Choroid plexus epithelial cell (primary cell): ENCODE measurements around the gene ZNF23.
"Not testable (repeated sequence)": the region's sequence is repeated elsewhere in the genome, so short reads cannot be mapped to it uniquely, and the experiment has no call there.

Experiments used
- DNase-seq: peaks from one replicate; pipeline ENCODE4 v3.0.0-alpha.2; 2010; ENCODE audit warnings: low read depth
- H3K4me3 ChIP-seq: 2 replicates; pipeline ENCODE4 v1.5.1; 2011; ENCODE audit warnings: low read depth, mild to moderate bottlenecking, control low read depth, low read length, moderate library complexity
- TF ChIP-seq, protein P1 (sequence below): conservative IDR thresholded peaks from 2 replicates; pipeline ENCODE4 v1.5.1; 2011; ENCODE audit warnings: low read depth, mild to moderate bottlenecking, control low read depth, inconsistent platforms, low read length, moderate library complexity

The ZNF23 gene

DNA sequence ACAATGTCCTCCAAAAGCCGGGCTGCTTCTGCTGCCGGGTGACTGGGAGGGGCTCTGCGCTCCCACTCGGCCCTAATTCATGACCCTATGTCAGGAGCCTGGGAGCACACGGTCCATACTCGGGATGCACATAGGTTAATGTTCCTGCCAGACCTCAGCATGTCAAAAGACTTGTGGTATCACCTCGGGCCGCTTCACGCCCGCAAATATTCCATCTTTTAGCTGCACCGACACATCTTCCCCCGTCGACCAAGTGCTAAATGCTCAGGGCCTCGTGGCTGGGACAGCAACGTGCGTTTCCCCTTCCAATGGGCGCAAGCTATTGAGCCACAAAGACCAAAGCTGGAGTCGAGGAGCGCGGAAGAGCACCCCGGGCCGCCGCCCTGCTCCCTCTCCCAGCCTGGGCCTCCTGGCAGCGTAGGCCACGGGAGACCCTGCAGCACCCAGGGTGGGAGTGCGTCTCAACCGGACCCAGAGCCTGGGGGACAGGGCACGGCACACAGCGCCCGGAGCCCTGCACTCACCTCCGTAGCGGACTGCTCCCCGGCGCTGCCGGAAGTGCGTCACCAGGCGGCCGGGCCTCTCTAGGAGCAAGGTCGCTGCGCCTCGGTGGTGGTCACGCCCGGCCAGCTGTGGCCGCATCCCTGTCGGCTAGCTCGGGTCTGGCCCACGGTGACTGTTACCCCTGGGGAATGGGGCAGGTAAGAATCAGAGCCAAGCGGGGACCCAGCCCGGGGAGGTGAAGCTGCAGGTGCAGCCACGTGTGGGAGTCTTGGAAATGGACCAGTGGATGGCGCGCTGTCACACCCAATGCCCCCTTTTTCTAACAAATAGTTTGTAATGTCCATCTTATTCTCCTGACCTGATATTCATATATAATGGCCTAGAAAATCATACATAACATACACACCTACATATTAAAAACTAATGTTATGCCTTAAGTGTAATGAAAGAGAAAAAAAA is at the start of gene ZNF23:
Gene ZNF23 (minus strand): TSS at position 562 of the 963 bp plus-strand sequence. CDS start 5,451 bp downstream, outside the sequence.
- DNase-seq = peak; percentile 78
- peak within 1 kb of the TSS; percentile 99 for H3K4me3 ChIP-seq
- TF ChIP-seq, protein P1, sequence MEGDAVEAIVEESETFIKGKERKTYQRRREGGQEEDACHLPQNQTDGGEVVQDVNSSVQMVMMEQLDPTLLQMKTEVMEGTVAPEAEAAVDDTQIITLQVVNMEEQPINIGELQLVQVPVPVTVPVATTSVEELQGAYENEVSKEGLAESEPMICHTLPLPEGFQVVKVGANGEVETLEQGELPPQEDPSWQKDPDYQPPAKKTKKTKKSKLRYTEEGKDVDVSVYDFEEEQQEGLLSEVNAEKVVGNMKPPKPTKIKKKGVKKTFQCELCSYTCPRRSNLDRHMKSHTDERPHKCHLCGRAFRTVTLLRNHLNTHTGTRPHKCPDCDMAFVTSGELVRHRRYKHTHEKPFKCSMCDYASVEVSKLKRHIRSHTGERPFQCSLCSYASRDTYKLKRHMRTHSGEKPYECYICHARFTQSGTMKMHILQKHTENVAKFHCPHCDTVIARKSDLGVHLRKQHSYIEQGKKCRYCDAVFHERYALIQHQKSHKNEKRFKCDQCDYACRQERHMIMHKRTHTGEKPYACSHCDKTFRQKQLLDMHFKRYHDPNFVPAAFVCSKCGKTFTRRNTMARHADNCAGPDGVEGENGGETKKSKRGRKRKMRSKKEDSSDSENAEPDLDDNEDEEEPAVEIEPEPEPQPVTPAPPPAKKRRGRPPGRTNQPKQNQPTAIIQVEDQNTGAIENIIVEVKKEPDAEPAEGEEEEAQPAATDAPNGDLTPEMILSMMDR = no peak

DNA sequence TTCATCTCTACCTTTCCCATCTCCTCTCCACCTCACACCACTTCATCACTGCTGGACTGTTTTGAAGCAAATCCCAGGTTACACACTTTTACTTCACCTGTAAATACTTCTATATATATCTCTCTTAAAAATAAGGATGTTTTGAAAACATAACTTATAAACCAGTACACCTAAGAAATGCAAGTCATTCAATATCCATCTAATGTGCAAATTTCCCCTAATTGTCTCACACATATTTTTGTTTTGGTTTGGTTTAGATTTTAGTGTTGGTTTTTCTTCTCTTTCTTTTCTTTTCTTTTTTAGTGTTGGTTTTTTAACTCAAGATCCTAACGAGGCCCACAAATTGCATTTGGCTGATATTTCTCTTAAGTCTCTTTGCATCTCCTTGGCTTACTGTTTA is 45.0 kb upstream of the ZNF23 start:
- H3K4me3 ChIP-seq = no peak overlapping the region
- TF ChIP-seq, protein P1 = no peak

DNA sequence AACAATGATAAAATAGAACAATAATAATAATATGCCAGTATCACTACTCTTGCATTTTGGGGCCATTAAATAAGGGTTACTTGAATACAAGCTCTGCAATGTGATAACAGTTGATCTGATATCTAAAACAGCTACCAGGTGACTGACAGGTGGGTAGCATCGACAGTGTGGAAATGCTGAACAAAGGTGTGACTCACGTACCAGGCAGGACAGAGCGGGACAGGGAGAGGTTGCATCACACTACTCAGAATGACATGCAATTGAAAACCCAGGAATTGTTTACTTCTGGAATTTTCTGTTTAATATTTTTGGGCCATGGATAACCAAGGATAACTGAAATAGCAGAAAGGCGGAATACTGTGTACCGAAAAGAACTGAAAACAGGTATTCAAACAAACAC is 42.9 kb upstream of the ZNF23 start:
- no peak for DNase-seq
- H3K4me3 ChIP-seq = no peak overlapping the region
- TF ChIP-seq, protein P1 = no peak

More for the DNA sequence above, 45.0 kb upstream of the ZNF23 start:
- DNase-seq = no peak

DNA sequence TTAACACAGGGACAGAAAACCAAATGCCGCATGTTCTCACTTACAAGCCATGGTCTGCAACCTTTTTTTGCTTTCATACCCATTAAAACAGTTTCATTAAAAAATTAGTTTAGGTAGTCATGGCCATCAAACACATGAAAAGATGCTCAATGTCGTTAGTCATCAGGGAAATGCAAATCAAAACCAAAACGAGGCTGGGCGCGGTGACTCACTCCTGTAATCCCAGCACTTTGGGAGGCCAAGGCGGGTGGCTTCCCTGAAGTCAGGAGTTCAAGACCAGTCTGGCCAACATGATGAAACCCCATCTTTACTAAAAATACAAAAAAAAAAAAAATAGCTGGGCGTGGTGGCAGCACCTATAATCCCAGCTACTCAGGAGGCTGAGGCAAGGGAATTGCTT is 42.0 kb upstream of the ZNF23 start:
- not testable (repeated sequence) for H3K4me3 ChIP-seq, DNase-seq

DNA sequence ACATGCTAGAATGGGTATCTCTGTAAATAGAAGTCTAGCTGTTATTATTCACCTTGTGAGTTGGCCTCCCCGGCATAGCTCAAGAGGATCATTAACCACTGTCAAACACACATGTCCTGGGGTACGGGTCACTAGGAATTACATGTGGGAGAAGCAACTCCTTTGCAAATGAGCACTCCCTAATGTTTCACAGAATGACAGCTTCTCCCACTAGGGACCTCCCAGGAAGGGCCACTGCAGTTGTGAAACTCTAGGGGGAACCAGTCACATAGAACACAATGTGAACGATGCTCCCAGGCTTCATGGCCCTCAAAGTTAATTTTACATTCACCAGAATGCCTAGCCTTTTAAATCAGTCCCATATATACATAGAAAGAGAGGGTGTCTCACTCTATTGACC is 39.5 kb upstream of the ZNF23 start:
- TF ChIP-seq, protein P1 = peak; percentile 27
- H3K4me3 ChIP-seq = no peak overlapping the region
- peak; percentile 4 for DNase-seq

DNA sequence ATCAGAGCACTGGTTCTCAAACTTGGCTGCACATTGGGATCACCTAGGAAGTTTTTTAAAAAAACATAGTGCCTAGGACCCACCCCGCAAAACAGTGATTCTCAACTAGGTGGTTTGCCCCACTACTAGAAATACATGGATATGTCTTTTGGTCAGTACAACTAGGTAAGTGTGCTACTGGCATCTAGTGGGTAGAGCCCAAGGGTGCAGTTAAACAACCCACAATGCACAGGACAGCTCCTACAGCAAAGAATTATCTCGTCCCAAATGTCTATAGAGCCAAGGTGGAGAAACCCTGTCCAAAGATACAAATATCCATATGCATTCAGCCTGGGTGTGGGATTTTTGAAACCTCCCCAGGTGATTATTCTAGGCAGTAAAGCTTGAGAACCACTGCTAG is 38.9 kb upstream of the ZNF23 start:
- no peak overlapping the region for H3K4me3 ChIP-seq
- no peak for DNase-seq
- TF ChIP-seq, protein P1 = no peak

DNA sequence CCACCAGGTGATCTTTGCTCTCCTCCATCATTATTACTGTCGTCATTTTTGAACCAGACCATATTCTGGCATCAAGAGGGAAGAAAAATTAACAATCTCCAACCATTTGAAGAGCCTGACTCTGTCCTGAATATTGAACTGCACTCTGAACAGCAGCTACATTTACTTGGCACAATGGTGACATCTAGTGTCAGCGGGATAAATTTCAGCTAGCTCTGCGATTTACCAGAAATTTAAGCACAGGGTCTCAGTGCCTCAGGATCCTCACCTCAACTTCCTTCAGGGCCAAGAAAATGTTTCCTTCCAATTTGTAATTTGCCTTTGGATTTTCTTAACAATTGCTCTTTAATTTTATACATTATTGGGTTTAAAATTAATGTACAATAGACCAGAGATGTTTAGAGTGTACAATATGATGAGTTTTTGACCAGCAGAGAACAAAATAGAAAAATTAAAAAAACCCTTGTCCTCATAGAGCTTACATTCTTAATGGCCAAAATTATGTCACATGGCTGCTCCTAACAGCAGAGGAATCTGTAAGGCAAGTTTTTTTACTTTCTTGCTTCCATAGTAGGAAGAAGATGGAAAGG is 37.8 kb upstream of the ZNF23 start:
- H3K4me3 ChIP-seq = no peak overlapping the region
- TF ChIP-seq, protein P1 = peak; percentile 84
- peak; percentile 83 for DNase-seq
